ENCODE measurements around the gene WDR4.
A peak's percentile ranks its signal among the peaks of the same experiment; 100 is the strongest.
"Not testable (repeated sequence)": the region's sequence is repeated elsewhere in the genome, so short reads cannot be mapped to it uniquely, and the experiment has no call there.

Gene WDR4

DNA sequence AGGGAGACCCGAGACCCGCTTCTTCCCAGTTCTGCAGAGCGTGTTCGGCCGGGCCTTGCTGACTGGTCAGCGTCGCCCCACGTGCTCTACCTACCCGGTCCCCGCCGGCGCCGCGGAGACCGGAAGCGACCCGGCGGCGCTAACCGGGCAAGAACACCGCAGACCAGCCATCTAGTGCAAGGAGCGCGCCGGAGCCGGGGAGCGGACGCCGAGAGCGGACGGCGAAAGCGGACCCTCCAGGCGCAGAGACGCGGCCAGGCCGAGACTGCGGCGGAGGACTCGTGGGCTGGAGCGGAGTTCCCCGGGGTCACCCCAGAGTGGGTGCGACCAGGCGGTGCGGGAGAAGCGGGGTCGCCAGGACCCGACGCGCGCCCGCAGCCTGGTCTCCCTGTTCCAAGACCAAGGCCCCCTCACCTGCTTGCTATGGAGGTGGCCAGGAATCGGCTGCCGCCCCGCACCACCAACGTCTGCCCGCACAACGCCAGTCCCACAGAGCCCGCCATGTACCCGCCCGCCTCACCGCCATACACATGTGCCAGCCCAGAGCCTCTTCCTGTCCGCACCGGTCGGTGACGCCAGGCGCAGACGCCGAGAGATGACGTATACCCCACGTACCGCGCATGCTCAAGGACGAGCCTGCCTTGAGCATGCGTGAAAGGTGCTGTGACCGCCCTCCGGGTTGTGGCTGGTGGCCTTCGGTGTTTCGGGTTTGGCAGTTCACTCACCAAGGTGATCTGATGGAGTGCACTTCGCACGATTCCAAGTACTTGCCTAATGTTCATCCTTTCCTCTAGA lies at the start of gene WDR4:
Gene WDR4, minus strand, starts transcription at position 547 of the 795 bp plus-strand sequence. Its CDS starts 44 bp downstream, at position 503.
- DNase-seq, result peak; percentile 94

GRCh38 chr21:42927474-42928200 lies 48.3 kb upstream of the WDR4 start:
- DNase-seq, result not testable (repeated sequence)

DNA sequence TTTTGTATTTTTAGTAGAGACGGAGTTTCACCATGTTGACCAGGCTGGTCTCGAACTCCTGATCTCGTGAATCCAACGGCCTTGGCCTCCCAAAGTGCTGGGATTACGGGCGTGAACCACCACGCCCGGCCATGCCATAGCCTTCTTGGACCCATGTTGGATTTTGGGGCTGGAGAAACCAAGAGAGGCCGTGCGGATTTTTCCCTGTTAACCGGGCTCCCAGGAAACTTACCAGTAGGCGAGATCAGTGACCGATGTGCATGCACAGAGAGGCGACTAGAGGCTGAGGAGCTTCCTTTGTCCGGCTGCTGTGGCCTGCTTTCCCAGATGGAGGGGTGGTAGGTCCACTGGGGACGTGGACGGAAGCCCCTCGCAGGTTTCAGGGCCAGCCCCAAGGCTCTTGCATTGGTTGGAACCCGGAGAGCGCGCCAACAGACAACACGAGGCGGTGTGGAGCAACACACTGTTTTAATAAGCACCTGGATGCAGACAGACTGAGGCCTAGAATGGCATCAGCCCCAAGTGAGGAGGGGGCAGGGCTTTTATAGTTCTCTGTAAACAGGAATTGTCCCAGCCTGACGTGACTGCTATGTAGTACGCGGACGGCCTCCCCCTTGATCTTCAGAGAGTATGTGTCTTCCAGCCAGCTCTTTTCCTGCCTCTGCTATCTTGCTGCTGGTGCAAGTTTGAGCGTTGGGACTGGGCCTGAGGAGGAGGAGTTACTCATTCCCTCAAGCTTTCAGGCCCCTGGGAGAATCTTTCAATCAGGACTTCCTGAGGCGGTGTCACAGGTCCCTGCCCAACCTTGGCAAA lies 46.0 kb upstream of the WDR4 start, which contains the start of gene ERVH48-1:
Gene ERVH48-1, minus strand, starts transcription at position 517 of the 813 bp plus-strand sequence. CDS start 6,624 bp downstream, outside the sequence.
- no peak for DNase-seq

GRCh38 chr21:42924433-42924751 lies 45.1 kb upstream of the WDR4 start:
- DNase-seq, result no peak

DNA sequence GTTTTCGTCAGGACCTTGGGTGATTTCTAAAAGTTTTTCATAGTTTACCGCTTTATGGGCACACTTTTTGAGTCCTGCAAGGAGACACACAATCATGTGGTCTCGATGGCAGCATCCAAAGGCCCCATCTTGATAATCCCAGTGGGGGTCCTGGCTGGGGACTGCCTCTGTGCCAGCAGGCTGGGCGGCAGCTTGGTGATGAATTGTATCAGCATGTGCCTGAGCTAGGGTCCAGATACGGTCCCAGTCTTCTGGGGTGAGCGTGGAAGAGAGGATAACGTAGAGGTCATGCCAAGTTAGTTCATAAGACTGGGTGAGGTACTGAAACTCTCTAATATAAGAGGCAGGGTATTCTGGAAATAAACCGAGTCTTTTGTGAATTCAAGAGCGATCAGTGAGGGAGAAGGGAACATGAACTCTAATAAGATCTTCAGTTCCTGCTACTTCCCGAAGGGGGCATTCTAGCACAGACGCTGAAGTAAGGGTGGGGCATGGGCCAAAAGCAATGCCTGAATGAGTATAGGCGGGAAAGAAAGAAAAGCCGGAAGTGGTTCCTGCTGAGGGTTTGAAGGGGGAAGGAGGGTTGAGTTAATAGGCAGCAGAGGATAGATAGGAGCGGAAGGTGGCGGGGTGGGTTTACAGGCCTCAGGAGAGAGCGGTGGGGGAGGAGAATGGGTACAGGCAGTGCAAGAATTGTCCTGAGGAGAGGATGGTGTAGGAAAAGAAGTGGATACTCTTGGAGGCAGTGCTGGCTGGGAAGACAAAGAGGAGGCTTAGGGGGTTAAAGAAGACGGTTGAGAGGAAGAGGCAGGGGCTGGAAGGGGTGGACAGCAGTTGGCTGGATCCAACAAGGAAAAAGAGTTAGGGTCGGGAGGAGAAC lies 44.5 kb upstream of the WDR4 start:
- DNase-seq, result peak; percentile 96

- no peak for DNase-seq
Measured at GRCh38 chr21:42922918-42923317, 43.6 kb upstream of the WDR4 start.

DNA sequence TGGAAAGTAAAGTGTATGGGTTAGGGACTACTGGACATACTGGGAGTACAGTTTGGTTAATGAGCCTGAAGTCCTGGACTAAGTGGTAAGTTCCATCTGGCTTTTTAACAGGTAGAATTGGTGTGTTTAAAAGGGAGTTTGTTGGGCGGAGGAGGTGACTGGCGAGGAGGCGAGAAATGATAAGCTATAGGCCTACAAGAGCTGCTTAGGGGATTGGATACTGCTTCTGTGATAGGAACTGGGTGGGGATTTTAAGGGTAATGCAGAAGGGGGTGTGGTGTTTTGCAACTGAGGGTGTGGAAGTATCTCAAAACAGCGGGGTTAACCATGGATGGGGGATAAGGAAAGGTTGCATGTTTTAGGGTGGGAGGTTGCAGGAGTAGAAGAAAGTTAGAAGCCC lies 42.6 kb upstream of the WDR4 start:
- DNase-seq, result no peak

DNA sequence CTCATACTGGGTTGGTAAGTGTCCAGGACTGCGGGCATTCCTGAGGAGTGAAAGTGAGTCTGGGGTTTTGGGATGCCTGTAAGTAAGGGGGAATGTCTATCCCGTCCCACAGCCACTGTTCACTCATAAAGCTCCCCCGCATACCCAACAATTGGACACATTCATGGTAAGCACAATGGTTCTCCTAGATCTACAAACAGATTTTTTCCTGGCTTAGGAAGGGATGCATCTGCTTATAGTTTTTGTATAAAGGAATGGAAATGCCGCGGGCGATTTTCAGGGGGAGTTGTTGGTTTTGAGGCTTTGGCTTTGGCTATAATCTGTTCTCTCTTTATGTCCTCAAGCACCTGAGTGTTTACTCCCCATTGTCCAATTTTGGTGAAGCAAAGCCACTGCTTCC lies 39.0 kb upstream of the WDR4 start:
- DNase-seq, result no peak

DNA sequence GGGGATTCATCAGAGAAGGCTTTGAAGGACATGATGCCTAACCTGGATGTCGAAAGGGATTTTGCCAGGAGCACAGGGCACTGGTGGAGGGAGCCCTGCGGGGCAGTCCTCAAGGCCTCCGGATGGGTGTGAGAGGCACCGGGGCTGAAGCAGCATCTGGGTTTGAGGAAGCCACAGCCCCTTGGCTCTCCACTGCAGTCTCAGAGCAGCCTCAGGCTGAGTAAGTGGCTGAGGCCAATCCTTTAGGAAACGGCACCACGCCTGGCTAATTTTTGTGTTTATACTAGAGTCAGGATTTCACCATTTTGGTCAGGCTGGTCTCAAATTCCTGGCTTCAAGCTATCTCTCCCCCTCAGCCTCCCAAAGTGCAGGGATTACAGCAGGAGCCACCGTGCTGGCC lies 34.1 kb upstream of the WDR4 start:
- DNase-seq, result no peak

GRCh38 chr21:42911920-42912319 lies 32.6 kb upstream of the WDR4 start:
- DNase-seq, result not testable (repeated sequence)

DNA sequence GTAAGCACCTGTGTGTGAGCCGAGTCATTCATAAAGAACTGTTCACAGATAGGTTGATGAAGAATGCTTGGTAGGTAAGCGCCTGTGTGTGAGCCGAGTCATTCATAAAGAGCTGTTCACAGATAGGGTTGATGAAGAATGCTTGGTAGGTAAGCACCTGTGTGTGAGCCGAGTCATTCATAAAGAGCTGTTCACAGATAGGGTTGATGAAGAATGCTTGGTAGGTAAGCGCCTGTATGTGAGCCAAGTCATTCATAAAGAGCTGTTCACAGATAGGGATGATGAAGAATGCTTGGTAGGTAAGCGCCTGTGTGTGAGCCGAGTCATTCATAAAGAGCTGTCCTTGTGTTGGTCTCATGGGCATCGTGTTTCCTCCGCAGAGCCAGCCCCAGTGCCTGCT lies 29.1 kb upstream of the WDR4 start:
- DNase-seq, result not testable (repeated sequence)

DNA sequence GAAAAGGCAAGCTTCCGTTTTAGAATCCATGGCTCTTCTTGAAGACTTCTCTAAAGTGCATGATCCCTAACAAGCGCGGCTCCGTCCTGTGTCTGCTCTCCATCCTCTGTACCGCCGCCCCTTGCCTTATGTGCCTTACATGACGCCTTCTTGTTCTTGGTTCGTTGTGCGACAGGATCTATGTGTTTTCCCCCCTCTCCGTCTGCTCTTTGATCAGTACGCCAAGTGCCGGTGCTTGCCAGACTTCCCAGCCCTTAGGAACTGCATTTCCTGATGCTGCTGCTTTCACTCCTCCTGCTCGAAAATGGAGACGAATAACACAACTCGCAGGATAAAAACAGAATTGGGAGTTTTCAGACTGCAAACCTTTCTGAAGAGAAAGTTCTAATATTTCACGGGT lies 26.9 kb upstream of the WDR4 start:
- no peak for DNase-seq

- DNase-seq, result no peak
Measured at GRCh38 chr21:42905195-42905594, 25.9 kb upstream of the WDR4 start.

DNA sequence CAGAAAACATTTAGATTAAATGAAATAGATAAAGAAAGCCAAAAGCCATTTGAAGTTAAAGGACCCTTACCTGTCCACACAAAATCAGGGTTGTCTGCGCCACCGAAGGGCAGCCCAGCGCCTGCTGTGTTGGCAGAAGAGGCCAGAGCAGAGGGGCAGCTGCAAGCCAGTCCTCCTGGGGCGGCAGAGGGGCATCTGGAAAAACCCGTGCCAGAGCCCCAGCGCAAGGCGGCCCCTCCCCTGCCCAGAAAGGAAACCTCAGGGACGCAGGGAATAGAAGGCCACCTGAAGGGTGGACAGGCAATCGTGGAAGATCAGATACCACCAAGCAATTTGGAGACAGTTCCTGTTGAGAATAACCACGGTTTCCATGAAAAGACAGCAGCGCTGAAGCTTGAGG lies 24.5 kb upstream of the WDR4 start:
- no peak for DNase-seq

- DNase-seq, result no peak
Measured at GRCh38 chr21:42900446-42900845, 21.1 kb upstream of the WDR4 start.

GRCh38 chr21:42892931-42893755 lies 13.8 kb upstream of the WDR4 start, which contains the start of gene NDUFV3:
Gene NDUFV3, plus strand, starts transcription at chr21:42893309. Its CDS starts 25 bp downstream, at chr21:42893334.
- DNase-seq, result peak; percentile 97

- no peak for DNase-seq
Measured at GRCh38 chr21:42892582-42892930, 13.2 kb upstream of the WDR4 start.

GRCh38 chr21:42887326-42887725 lies 8.0 kb upstream of the WDR4 start:
- no peak for DNase-seq

DNA sequence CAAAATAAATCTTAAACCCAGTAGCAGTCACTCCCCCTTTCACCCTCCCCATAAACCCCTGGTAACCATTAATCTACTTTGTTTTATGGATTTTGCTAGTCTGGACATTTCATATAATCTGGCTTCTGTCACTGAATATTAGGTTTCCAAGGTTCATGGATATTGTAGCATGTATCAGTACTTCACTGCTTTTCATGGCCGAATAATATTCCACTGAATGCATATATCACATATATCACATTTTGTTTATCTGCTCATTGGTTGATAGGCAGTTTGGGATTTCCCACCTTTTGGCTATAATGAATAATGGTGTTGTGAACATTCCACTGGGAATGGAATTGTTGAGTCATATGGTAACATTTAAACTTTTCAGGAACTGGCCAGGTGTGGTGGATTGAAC lies 4.6 kb upstream of the WDR4 start:
- no peak for DNase-seq

DNA sequence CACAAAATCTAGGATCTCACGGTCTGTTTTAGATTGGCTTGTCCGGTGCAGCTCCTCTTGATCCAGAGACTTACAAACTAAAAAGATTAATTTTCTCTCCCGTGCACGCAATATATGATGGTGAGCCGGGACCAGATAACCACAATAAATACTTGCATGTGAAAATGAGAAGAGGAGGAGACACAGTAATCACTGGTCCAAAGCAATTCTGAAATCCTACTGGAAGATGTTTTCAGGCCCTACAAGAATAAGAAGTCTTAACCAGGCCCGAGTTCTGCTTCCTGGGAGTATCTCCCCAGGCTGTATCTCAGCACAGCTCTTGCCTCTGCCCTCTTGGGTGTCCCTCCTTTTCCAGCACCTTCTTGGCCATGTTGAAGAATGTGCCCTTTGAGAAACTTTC lies 1.0 kb upstream of the WDR4 start:
- no peak for DNase-seq

DNA sequence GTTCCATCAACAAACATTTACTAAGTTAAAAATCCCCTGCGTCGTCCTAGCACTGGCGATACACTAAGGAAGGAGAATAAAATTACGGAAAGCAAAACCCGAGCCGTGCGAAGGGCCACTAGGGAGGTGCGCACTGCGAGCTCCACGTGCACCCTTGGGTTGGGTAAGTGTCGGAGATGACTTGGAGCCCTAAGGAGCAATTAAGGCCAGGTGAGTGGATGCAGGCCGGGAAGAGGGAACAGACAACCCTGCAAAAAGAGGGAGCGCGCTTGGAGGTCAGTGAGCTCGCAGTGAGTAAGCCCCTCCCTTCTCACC lies 704 bp downstream of the WDR4 start:
- no peak for DNase-seq

DNA sequence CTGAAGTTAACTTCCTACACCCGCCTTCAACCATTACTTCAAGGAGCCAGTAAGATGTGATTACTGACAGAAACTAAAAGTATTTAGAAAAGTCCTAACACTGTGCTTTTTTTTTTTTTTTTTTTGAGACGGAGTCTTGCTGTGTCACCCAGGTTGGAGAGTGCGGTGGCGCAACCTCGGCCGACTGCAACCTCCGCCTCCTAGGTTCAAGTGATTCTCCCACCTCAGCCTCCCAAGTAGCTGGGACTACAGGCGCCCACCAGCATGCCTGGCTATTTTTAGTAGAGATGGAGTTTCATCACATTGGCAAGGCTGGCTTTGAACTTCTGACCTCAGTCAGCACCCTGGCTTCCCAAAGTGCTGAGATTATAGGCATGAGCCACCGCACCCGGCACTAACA lies 3.5 kb downstream of the WDR4 start:
- DNase-seq, result not testable (repeated sequence)

All from DMS153 (cell line).